GM19035 (cell line): ENCODE results near the gene WDR27.

ENCODE experiments used
- ATAC-seq: cut with Tn5 transposase; IDR thresholded peaks from one replicate; pipeline ENCODE4 v1.9.1; 2021; ENCODE audit not compliant: unreplicated experiment

The WDR27 gene

DNA sequence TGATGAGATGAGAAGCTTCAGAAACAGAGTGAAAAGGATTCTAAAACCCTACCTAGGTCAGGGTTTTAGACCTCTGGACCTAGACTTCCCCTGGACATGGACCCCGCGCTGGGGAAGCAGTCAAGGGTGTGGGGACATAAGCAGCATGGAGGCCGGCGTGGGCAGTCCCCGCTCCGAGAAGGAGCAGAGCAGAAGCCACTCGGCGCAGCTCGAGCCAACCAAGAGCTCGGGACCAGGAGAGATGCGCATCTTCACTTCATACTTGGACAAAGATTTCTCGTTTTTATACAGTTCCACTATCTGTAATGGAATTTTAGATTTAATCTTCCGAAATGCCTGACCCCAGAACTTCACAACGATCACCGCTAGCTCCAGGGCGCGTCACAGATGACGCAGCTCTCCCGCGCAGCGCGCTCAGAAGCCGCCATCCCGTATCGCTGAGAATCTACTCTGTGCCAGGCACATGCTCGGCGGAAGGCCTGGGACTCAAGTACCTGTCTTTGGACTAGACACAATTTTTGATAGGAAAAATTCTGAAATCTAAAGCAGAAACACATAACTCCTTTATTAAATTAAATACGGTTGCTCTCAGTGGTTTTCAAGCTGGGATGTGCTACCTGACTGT lies 60.3 kb downstream of the WDR27 start:
- no peak for ATAC-seq

DNA sequence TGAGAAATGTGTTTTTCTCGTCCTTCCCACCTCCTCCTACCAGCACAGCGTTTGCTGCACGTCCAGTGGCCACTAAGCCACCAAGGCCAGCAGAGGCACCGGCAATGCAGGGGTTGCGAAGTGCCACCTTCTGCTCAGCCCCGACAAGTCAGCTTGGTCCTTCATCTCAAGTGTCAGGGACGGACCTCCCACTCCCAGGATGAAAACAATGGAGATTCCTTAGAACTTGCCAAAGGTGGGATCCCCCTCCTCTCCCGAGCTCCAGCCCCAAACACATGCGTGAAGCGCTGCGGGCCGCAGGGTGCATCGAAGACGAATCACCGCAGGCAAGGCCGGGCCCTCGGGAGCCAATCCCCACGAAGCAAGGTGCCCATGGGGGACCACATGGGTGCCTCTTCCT lies 60.8 kb downstream of the WDR27 start:
- ATAC-seq = no peak

DNA sequence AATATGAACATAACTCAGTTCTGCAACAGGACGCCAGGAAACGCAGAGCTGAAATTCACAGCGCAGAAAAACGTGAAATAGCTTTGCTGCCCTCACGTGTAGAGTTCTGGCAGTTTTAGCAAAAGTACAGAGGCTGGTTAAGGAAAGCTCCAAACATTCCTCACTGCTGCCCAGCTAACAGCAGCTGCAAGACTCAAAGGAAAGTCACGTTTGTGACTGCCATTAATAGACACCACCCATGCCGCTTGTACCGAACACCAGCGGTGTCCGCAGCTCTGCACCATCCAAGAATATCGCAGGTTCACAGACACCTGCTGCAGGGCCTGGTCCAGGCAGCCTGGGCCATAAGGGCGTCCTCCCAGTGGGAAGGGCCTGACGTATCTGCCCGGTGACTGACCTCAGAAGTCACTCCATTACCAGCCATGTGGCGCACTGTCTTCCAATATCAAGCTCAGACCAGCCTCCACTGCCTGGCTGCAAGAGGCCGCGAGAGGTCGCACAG lies 61.4 kb downstream of the WDR27 start:
- no peak for ATAC-seq

DNA sequence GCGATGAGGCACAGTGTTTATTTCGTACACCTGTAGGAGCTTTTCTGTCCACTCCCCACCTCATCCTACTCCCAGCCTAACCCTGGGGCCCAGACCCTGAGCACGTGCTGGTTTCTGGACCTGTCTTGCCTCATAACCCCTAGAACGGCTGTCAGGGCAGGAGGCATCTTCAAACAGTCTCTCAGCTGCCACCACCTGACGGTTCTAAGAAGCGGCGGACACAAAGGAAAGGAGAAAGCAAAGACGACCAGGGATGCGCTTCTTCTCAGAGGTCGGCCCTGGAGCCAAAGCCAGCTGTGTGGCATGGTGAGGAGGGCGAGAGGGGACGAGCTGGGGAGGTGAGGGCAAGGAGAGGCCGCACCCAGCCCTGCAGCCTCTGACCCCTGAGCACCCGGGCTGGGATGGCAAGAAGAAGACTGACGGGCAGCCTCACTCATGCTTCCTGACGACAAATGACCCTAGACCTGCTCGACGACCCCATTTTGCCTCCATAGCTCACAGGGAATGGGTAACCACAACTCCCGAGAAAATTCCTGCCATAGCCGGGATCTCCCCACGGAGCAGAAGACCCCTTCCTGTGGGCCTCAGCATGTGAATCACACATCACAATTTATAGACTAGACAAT lies 62.1 kb downstream of the WDR27 start:
- no peak for ATAC-seq

DNA sequence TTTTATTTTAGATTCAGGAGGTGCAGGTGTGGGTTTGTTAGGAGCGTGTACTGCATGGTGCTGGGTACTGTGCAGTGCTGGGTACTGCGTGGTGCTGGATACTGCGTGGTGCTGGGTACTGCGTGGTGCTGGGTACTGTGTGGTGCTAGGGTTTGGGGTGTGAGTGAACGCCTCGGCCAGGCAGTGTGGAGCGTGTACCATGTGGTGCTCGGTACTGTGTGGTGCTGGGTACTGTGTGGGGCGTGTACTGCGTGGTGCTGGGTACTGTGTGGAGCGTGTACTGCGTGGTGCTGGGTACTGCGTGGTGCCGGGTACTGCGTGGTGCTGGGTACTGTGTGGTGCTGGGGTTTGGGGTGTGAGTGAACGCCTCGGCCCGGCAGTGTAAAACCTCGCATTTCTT lies 62.9 kb downstream of the WDR27 start:
- no peak for ATAC-seq

DNA sequence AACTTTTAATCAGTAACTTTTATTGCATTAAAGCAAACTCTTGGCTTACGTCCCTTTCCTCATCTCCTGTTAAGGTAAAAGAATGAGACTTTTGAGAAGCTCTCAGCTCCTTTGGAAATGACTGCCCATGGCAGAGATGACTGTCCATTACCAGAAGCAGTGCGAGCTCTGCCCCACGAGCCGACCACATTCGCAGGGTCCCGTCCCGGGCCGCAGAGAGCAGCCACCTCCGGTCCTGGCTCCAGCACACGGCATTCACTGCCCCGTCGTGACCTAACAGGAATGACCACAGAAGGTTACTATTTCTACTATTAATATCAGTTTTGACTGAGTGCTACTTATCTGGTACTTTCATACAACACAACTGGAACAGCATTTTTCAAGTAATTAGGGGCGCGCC lies 63.4 kb downstream of the WDR27 start:
- ATAC-seq = no peak

DNA sequence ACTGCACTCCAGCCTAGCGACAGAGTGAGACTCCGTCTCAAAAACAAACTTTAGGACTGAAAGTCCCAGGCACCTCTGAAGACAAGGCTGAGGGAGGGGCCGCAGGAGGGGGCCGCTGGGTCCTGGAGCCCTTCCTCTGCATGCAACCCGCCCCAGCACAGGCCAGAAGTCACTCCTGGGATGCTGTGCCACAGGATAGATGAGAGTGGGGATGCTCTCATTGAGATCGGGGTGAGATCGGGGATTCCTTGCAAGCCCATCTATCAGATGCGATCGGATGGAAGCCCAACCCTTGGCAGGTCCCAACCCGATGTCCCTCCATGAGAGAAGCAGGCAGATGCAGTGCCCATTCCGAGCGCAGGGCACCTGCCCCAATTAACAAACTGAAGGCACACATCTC lies 66.5 kb downstream of the WDR27 start:
- ATAC-seq = no peak

DNA sequence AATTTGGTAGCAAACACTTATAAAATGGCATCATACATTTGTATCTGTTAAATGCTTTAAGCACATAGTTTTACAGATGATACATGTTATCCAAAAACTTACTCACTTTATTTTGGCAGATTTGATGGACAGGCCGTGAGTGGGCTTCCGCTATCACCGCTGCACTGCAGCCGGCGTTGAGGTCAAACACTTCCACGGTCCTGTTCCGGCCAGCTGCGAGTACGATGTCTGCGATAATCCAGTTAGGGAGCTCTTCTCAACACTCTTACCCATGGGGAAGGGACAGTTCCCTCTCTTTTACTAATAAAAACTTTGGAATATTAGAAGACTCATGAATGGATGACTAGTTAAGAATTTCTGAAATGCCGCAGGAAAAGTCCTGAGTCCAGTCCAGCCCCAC lies 69.0 kb downstream of the WDR27 start:
- no peak for ATAC-seq

DNA sequence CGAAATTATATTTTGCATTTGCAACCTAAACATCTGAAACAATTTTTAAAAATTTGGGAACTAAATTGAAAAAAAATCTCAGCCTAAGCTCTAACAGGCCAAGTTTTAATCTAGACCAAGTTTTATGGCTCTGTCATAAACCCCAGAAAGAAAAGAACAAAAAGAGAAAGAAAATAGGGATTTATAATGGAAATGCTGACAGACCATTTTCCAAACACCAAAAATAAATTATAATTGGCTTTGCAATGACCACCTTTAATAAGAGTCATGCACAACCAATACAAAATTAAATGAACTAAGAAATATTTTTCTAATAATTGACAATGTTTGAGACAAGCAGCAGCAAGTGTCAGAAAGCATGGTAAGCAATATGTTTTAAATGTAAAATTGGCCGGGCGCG lies 72.6 kb downstream of the WDR27 start:
- no peak for ATAC-seq

DNA sequence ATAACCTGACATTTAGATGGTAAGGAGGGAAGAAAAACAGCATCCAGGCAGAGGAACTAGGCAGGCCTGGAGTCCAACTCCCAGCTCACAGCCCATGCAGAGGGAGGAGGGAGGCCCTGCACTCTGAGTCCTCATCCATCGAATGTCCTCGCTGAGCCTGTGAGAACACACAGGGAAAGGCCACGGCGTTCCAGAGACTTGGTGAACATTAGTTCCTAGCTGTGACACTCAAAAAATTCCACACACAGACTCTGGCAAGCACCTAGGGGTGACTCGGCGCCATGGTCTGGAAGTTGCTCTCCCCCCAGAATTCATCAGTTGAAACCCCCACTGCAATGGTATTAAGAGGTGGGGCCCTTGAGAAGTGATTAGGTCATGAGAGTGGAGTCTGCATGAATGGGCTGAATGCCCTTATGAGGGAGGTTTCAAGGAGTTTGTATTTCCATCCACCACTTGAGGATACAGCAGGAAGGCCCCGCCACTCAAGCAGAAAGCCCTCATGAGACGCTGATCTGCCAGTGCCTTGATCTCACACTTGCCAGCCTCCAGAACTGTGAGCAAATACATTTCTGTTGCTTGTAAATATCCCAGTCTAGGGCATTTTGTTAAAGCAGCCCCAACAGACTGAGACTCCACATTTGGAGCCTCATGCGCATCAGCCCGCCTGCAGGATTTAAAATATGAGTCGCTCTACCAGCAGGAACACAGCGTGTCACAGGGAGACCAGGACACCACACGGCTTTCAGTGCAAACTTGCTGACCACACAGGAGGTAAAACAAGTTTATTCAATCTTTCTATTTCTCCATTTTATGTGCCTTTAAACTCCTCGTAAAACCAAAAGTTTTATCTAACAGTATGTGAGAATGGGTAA lies 73.9 kb downstream of the WDR27 start:
- no peak for ATAC-seq

DNA sequence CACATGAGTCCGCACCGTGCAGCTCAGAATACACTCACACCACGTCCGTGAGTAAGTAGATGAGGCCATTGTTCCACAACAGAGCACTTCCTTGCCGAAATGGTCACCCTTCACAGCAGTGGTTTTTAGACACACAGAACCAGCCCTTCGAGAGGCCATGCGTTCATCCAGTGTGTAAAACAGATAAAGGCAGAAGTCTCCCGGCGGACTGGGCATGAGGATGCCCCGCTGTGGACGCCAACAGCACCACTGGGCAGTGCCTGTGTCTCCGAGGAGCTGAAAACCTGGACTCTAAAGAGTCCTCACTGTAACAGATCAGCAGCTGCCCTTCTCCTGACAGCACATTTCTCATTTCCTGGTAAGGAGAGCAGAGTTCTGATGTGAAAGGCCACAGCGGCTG lies 75.2 kb downstream of the WDR27 start:
- ATAC-seq = no peak

DNA sequence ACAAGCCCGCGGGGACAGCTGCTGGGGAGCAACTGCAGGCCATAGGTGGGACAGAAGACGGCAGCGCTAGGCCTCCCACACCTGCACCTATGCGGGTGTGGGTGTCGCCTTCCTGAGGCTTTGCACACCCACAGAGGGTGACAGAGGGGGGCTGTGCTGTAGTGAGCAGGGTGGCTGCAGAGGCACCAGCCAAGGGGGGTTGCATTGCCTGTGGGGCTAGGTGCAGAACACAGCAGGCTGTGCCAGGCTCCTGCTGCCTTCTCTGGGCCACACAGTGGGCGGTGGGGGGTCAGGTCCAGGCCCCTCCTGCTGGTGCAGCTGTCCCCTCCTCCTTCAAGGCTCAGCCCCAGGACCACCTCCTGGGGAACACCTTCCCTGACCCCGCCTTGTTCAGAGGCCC lies 75.7 kb downstream of the WDR27 start:
- no peak for ATAC-seq

DNA sequence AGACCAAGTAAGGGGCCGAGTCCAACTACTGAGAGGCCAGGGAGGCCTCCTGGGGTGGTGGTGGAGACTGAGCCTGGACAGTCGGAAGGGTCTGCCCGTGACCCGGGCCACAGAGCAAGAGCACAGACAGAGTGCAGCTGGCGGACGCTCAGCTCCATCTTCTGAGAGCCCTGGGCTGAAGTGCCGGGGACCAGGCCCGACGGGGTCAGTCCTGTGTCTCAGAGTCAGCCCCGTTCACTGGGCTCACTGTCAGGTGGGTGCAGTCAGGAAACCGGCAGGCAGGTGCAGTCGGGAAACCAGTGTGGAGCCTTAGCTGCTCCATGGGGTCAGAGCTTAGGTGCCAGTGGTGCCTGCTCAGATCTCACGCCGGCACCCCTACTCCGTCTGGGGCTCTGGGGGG lies 76.5 kb downstream of the WDR27 start:
- no peak for ATAC-seq

DNA sequence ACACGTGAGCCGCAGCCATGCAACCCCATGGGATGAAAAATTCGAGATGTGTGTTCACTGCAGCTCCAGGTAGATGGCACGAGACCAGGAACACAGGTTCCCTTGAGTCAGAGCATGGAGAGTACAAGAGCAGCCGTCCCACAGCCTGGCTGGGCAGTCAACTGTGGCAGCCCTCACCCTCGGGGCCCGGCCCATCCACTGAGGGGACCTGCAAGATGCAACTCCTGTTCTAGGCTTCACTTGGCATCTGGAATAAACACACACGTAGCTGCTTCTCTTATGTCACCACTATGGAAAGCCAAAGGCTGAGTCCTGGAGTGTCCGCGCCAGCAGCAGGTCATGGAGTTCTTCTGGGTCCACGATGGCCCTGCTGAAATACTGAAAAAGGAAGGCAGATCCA lies 77.0 kb downstream of the WDR27 start:
- ATAC-seq = no peak

DNA sequence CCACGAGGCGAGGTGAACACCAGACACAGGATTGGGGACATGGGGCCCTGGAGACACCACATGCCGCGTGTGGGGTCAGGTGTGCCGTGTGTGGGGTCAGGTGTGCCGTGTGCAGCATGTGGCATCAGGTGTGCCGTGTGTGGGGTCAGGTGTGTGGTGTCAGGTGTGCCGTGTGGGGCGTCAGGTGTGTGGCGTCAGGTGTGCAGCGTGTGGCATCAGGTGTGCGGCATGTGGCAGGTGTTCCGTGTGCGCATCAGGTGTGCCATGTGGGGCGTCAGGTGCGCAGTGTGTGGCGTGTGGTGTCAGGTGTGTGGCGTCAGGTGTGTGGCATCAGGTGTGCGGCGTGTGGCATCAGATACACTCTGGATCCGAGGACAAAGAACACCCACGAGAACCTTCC lies 77.9 kb downstream of the WDR27 start:
- no peak for ATAC-seq

DNA sequence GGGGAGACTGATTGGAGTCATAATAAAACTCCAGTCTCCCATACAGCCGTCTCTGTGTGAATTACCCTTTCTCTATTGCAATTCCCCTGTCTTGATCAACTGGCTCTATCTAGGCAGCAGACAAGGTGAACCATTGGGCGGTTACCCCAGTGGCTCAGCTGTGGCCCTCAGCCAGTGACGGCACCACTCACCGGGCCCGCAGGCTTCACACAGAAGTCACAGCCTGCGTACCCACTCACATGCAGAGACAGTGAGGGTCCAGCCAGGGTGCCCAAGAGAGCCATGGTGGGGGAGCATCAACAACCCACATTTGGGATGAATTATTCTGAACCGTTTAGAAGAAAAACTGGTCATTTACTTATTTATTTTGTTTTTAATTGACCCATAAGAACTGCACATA lies 78.5 kb downstream of the WDR27 start:
- ATAC-seq = no peak

DNA sequence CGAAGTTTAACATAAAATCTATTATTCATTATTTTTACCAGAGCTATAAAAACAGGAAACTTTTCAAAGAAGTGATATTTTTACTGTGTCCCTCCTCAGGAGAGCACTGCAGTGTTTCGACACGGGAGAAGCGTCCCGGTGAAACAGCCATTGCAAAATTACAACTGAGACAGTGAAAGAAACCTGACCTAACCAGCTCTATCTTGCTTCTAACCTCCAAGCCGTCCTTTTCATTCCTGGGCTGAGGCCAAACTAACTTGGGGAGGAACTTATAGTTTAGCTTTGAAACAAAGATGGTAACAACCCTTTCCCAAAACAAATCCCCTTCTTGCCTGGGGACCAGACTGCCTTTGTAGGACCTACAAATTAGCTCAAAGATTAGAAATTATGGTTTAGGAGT lies 79.2 kb downstream of the WDR27 start:
- ATAC-seq = no peak

DNA sequence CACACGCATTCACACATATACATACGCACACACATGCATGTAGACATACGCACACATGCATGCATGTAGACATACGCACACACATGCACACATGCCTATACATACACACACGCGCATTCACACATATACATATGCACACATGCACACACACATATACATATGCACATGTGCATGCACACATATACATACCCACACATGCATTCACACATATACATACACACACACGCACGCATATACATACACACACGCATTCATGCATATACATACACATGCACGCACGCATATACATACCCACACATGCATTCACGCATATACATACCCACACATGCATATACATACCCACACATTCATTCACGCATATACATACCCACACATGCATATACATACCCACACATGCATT lies 80.5 kb downstream of the WDR27 start:
- no peak for ATAC-seq

DNA sequence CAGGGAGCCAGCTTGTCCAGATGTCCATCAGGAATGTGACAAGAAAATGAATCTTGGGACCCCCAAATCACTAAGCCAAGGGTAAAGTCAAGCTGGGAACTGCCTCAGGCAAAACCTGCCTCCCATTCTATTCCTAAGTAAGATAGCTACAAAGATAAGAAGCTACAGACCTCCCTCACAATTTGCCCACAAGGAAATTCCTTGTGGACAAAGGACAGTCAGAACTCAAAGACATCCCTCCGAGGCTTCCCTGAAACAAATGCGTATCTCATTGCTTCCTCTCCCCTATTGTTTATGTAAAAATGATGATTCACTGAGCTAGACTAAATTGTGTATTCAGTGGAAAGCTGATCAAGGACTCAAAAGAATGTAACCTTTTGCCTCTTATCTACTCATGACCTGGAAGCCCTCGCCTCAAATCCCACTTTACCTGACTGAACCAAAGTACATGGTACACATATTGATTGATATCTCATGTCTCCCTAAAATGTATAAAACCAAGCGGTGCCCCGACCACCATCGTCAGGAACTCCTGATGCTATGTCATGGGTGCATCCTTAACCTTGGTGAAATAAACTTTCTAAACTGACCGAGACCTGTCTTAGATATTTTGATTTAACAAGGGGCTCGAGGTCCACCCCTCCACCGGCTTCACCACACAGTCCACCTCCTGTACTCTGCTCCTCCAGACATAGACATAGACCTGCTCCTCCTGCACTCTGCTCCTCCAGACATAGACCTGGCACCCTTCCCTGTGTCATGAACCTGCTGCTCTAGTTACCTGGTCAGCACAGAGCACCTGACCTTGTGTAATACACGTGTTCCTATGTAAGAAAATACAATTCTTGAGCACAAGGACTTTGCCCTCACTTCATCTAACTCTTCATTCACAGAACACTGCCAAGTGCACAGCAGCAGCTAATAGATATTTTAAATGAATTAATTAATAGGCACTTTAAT lies 81.4 kb downstream of the WDR27 start:
- ATAC-seq = no peak

DNA sequence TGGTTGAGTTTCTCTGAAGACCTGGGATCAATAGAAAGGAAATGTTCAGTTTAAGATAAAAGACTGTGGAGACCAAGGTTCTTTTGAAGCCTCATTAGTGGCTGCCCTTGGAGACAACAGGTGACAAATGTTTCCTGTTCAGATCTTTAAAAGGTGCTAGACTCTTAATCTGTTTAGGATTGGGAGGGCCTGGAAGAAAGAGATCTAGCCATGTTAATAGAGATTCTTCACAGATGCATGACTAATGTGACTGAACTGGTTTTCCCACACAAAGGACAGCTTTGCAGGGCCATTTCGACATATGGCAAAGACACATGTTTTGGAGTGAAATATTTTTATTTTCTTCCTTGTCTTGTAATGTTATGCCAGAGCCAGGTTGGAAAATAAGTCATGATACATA lies 82.2 kb downstream of the WDR27 start:
- no peak for ATAC-seq
